HepG2 (cell line): Measurements from ENCODE around the gene FBXO24. TPM values are rescaled to one million over a fixed set of nuclear protein-coding genes. Genes with fewer than 3 reads are reported as not detected.

Experiments used
- ATRX ChIP-seq: sonication (generic); formaldehyde crosslinking; IDR thresholded peaks from 2 replicates; pipeline ENCODE4 v1.4.0; 2020; ENCODE audit warnings: missing genetic modification reagents, borderline replicate concordance
- EHMT2 ChIP-seq: fragments of 200-600 bp; sonication (generic); IDR thresholded peaks from 2 replicates; pipeline ENCODE4 v1.7.0; 2017; ENCODE audit warnings: antibody characterized with exemption, low read depth, low read length, borderline replicate concordance
- FIP1L1 ChIP-seq: fragments of 200-400 bp; formaldehyde crosslinking; IDR thresholded peaks from 2 replicates; pipeline ENCODE4 v1.6.1; 2018; ENCODE audit warnings: low read depth, mild to moderate bottlenecking, low read length, moderate library complexity, borderline replicate concordance; ENCODE audit not compliant: insufficient read depth
- JARID2 ChIP-seq: sonication (generic); formaldehyde crosslinking; IDR thresholded peaks from 2 replicates; pipeline ENCODE4 v1.8.1; 2023; ENCODE audit warnings: missing genetic modification reagents, inconsistent platforms; ENCODE audit not compliant: insufficient replicate concordance
- KLF12 ChIP-seq: sonication (generic); formaldehyde crosslinking; IDR thresholded peaks from 2 replicates; pipeline ENCODE4 v1.4.0; 2020; ENCODE audit warnings: missing genetic modification reagents, borderline replicate concordance
- NCOA1 ChIP-seq: sonication (generic); formaldehyde crosslinking; IDR thresholded peaks from 2 replicates; pipeline ENCODE4 v1.9.0; 2021; ENCODE audit warnings: missing genetic modification reagents
- NONO ChIP-seq, 2 experiments: fragments of 450-650 bp in 1 of 2; sonication (generic) in 1 of 2; formaldehyde crosslinking in 1 of 2; IDR thresholded peaks in 1 of 2; conservative IDR thresholded peaks in 1 of 2; 2 replicates each; pipeline versions ENCODE4 v1.6.1 to v1.8.0; 2017 to 2022; ENCODE audit warnings: mild to moderate bottlenecking in 1 of 2, missing genetic modification reagents in 1 of 2, moderate library complexity in 1 of 2
- NR3C1 ChIP-seq: sonication (generic); formaldehyde crosslinking; IDR thresholded peaks from 2 replicates; pipeline ENCODE4 v1.4.0; 2020; ENCODE audit warnings: missing genetic modification reagents
- SMARCC2 ChIP-seq: fragments of 450-650 bp; IDR thresholded peaks from 2 replicates; pipeline ENCODE4 v1.6.1; 2017; ENCODE audit warnings: antibody characterized with exemption, mild to moderate bottlenecking
- SMARCE1 ChIP-seq: fragments of 450-650 bp; IDR thresholded peaks from 2 replicates; pipeline ENCODE4 v1.6.1; 2017; ENCODE audit warnings: borderline replicate concordance
- SRY ChIP-seq: sonication (generic); formaldehyde crosslinking; IDR thresholded peaks from 2 replicates; pipeline ENCODE4 v1.8.0; 2022; ENCODE audit warnings: mild to moderate bottlenecking, missing genetic modification reagents
- TP53 ChIP-seq: sonication (generic); formaldehyde crosslinking; conservative IDR thresholded peaks from 2 replicates; pipeline ENCODE4 v1.4.0; 2020; ENCODE audit warnings: missing genetic modification reagents
- ZMYM4 ChIP-seq: sonication (generic); formaldehyde crosslinking; IDR thresholded peaks from 2 replicates; pipeline ENCODE4 v1.8.1; 2023; ENCODE audit warnings: mild to moderate bottlenecking, missing genetic modification reagents
- ZNF20 ChIP-seq: sonication (generic); formaldehyde crosslinking; IDR thresholded peaks from 2 replicates; pipeline ENCODE4 v1.4.0; 2020; ENCODE audit warnings: mild to moderate bottlenecking, moderate library complexity, missing genetic modification reagents
- ZNF224 ChIP-seq: sonication (generic); formaldehyde crosslinking; IDR thresholded peaks from 2 replicates; pipeline ENCODE4 v1.5.0; 2020; ENCODE audit warnings: mild to moderate bottlenecking, missing genetic modification reagents
- ZNF543 ChIP-seq: sonication (generic); formaldehyde crosslinking; IDR thresholded peaks from 2 replicates; pipeline ENCODE4 v1.4.0; 2020; ENCODE audit warnings: mild to moderate bottlenecking, missing genetic modification reagents
- ZNF558 ChIP-seq: sonication (generic); formaldehyde crosslinking; IDR thresholded peaks from 2 replicates; pipeline ENCODE4 v1.9.0; 2022; ENCODE audit warnings: mild to moderate bottlenecking, missing genetic modification reagents, borderline replicate concordance
- ZNF614 ChIP-seq: IDR thresholded peaks from 2 replicates; pipeline ENCODE4 v1.6.1; 2018; ENCODE audit warnings: missing biosample characterization, missing genetic modification reagents, inconsistent platforms, borderline replicate concordance
- ZNF816 ChIP-seq: sonication (generic); formaldehyde crosslinking; IDR thresholded peaks from 2 replicates; pipeline ENCODE4 v1.8.0; 2022; ENCODE audit warnings: missing genetic modification reagents, mild to moderate bottlenecking, borderline replicate concordance
- polyA plus RNA-seq, 8 experiments: library from polyadenylated mRNA; depleted of rRNA in 3 of 8; stranded (reverse) in 7 of 8; unstranded in 1 of 8; fragments of >200 nt; fragmentation: Illumina TruSeq in 4 of 8; extraction: Trizol in 4 of 8; gene quantifications; 2 replicates each; pipeline versions ENCODE4 v1.2.1 to v1.2.3, GENCODE V29; 2011 to 2016; ENCODE audit warnings: low read depth in 4 of 8, missing spikeins in 1 of 8, mixed read lengths in 1 of 8; ENCODE audit not compliant: insufficient read depth in 1 of 8
- total RNA-seq, 5 experiments: library from RNA; depleted of rRNA; stranded (reverse); fragments of >200 nt; fragmentation: Illumina TruSeq; extraction: Trizol; gene quantifications; 2 replicates each; pipeline ENCODE4 v1.2.3, GENCODE V29; 2016; ENCODE audit warnings: low read depth in 1 of 5
- TF ChIP-seq, protein P1 (sequence below): IDR thresholded peaks from 2 replicates; pipeline ENCODE4 v1.6.1; 2016; ENCODE audit warnings: low read depth
- TF ChIP-seq, protein P2 (sequence below): sonication (generic); formaldehyde crosslinking; IDR thresholded peaks from 2 replicates; pipeline ENCODE4 v1.5.1; 2020; ENCODE audit warnings: missing genetic modification reagents, mild to moderate bottlenecking, borderline replicate concordance
- TF ChIP-seq, protein P3 (sequence below): sonication (generic); formaldehyde crosslinking; IDR thresholded peaks from 2 replicates; pipeline ENCODE4 v1.5.0; 2020; ENCODE audit warnings: missing genetic modification reagents
- TF ChIP-seq, protein P4 (sequence below): IDR thresholded peaks from 2 replicates; pipeline ENCODE4 v1.6.1; 2016; ENCODE audit warnings: control low read depth
- TF ChIP-seq, protein P5 (sequence below): IDR thresholded peaks from 2 replicates; pipeline ENCODE4 v1.6.1; 2016

The FBXO24 gene
- total and polyA plus RNA-seq, 2 of the 13 experiments (the other 11 are each of a cell fraction or from before 2014, with no cell fraction given), result 0.20 to 0.55 TPM

DNA sequence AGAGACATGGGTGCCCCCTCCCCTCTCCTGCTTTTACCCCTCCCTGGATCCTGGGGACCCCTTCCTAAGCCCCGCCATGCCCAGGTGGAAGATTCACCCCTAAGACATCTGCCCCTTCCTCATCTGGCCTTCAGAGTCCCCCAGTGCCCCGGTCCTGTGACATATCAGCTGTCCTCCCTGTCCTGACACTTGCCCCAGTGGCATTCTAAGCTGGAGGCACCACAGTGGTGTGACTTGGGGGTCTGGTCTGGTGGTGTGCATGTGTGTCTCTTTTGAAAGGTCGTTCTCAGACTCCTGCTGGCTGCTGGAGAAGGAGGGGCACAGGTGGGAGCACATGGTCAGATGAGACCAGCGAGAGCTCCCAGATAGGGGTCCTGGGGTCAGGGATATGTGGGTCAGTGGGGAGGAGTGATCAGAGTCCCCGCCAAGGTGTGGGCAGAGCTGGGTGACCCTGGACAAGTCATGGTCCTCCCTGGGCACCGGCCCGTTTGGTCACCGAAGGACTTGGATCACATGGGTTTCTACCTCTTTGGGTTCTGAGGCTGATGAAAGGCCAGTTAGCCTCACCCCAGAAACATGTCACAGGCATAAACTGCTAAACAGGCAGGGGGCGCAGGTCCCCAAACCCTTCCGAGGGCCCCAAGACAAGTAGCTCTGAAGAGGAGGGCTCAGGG lies 55.9 kb downstream of the FBXO24 start (continued):
- TF ChIP-seq FIP1L1 (no peak), ZMYM4 (CRISPR knock-in tag) (0 out of 2 replicates have a peak, but pooled peaks have one; percentile 16), ZNF558 (CRISPR knock-in tag) (no peak), ZNF614 (CRISPR knock-in tag) (no peak; the same call in 1 of the 2 replicates), KLF12 (CRISPR knock-in tag) (no peak), EHMT2 (no peak), ZNF816 (CRISPR knock-in tag) (no peak), SMARCE1 (no peak), ATRX (no peak), JARID2 (no peak), NONO (IDR thresholded peaks at IDR 0.05) (no peak), NONO (CRISPR knock-in tag; conservative IDR thresholded peaks at IDR 0.05) (0 out of 2 replicates have a peak, but pooled peaks have one; percentile 2), ZNF20 (CRISPR knock-in tag) (no peak), NCOA1 (no peak), NR3C1 (CRISPR knock-in tag) (no peak), SRY (CRISPR knock-in tag) (peak; percentile 3; the same call in 1 of the 2 replicates), TP53 (no peak), SMARCC2 (no peak), ZNF543 (CRISPR knock-in tag) (no peak), ZNF224 (CRISPR knock-in tag) (no peak)
- TF ChIP-seq, protein P1, sequence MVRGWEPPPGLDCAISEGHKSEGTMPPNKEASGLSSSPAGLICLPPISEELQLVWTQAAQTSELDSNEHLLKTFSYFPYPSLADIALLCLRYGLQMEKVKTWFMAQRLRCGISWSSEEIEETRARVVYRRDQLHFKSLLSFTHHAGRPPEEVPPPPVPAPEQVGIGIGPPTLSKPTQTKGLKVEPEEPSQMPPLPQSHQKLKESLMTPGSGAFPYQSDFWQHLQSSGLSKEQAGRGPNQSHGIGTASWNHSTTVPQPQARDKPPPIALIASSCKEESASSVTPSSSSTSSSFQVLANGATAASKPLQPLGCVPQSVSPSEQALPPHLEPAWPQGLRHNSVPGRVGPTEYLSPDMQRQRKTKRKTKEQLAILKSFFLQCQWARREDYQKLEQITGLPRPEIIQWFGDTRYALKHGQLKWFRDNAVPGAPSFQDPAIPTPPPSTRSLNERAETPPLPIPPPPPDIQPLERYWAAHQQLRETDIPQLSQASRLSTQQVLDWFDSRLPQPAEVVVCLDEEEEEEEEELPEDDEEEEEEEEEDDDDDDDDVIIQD, result 0 out of 2 replicates have a peak, but pooled peaks have one; percentile 7
- TF ChIP-seq, protein P2, sequence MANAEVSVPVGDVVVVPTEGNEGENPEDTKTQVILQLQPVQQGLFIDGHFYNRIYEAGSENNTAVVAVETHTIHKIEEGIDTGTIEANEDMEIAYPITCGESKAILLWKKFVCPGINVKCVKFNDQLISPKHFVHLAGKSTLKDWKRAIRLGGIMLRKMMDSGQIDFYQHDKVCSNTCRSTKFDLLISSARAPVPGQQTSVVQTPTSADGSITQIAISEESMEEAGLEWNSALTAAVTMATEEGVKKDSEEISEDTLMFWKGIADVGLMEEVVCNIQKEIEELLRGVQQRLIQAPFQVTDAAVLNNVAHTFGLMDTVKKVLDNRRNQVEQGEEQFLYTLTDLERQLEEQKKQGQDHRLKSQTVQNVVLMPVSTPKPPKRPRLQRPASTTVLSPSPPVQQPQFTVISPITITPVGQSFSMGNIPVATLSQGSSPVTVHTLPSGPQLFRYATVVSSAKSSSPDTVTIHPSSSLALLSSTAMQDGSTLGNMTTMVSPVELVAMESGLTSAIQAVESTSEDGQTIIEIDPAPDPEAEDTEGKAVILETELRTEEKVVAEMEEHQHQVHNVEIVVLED (CRISPR knock-in tag), result no peak
- TF ChIP-seq, protein P3, sequence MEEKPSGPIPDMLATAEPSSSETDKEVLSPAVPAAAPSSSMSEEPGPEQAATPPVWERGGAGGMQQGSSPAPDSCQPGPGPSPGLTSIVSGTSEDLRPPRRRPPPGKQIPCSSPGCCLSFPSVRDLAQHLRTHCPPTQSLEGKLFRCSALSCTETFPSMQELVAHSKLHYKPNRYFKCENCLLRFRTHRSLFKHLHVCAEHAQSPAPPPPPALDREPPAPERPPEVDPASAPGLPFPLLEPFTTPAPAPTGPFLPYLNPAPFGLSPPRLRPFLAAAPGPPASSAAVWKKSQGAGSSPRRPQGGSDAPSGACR (CRISPR knock-in tag), result peak; percentile 52; the same call in 1 of the 2 replicates
- TF ChIP-seq, protein P4, sequence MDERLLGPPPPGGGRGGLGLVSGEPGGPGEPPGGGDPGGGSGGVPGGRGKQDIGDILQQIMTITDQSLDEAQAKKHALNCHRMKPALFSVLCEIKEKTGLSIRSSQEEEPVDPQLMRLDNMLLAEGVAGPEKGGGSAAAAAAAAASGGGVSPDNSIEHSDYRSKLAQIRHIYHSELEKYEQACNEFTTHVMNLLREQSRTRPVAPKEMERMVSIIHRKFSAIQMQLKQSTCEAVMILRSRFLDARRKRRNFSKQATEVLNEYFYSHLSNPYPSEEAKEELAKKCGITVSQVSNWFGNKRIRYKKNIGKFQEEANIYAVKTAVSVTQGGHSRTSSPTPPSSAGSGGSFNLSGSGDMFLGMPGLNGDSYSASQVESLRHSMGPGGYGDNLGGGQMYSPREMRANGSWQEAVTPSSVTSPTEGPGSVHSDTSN (CRISPR knock-in tag), result no peak
- TF ChIP-seq, protein P5, sequence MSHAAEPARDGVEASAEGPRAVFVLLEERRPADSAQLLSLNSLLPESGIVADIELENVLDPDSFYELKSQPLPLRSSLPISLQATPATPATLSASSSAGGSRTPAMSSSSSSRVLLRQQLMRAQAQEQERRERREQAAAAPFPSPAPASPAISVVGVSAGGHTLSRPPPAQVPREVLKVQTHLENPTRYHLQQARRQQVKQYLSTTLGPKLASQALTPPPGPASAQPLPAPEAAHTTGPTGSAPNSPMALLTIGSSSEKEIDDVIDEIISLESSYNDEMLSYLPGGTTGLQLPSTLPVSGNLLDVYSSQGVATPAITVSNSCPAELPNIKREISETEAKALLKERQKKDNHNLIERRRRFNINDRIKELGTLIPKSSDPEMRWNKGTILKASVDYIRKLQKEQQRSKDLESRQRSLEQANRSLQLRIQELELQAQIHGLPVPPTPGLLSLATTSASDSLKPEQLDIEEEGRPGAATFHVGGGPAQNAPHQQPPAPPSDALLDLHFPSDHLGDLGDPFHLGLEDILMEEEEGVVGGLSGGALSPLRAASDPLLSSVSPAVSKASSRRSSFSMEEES (CRISPR knock-in tag), result no peak
